Measurements from ENCODE around the gene TOMM70.
"Not testable (repeated sequence)": the region's sequence is repeated elsewhere in the genome, so short reads cannot be mapped to it uniquely, and the experiment has no call there.

TOMM70 gene

DNA sequence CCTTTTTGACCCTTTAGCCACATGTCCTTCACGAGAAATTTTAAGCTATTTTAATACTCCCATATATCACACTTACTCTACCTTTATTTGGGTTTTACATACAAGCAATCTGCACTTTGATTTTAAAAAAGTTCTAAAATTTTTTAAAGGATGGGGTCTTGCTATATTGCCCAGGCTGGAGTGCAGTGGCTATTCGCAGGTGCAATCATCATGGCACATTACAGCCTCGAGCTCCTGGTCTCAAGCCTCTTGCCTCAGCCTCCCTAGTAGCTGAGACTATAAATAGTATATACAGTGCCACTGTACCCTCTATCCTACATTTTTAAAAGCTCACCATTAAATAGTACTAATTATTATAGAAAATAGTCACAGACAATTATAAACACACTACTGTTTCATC is 36.5 kb downstream of the TOMM70 start:
- DNase-seq (ENCODE audit: low spot score) = no peak

DNA sequence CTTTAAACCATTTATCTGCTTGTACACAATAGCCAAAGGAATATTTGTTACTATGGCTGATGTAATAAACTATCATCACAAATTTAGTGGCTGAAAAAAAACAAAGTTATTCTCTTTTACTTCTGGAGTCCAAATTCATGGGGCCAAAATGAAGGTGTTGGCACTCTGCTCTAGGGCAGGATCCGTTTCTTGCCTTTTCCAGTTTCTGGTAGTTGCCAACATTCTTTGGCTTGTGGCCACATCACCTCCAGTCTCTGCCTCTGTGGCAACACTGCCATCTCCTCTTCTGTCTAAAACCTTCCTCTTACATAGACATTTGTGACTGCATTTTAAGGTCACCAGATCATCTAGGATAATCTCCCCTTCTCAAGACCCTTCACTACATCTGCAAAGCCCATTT is 39.0 kb downstream of the TOMM70 start:
- no peak for DNase-seq (ENCODE audit: low spot score)

DNA sequence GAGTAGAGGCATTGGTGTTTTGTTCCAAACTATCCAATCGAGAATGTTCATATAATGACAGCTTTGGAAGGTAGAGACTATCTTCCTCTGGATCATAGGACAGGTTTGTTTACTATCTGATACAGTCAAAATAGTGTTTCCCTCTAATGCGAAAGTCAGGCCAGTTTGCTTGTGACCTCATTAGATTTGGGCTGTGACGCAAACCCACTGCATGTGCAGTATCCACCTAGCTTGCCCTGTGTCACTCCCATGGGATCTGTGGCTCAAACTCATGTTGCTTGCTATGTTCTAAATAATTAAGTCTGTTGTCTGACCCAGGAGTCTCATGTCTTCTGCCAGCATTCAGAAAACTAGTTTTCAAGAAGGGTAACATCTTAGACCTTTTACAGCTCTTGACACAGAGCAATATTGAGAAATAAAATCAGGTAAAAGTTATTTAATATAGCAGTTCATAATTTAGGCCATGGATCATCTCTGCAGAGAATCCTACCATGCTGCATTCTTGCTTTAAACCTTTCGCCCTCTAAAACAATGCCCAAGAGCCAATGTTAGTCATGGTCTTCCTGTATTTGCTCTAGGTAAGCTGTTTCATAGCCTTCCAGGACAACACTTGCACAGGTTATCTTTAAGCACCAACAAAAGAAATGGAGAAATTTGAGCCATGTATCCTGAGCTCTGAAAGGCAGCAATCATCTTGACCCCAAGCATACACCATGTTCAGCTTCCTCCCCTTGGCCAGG is 40.0 kb downstream of the TOMM70 start:
- DNase-seq (ENCODE audit: low spot score) = no peak

DNA sequence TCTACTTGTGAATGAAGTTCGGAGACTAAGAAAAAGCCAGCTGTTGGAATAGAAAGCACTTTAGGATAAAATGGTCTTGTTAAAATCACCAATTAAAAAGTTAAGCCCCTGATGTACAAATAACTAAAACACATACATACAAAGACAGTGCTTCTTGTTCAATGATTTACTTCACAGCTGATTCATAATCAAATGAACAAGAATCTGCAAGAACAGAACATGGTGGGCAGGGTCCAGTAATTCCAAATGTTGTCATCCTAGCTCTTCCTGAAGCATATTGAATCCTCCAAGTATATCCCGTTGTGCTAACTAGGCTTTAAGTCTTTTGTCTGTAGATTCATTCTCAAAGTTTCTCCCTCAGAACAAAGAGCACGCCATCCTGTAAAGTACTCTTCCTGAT is 41.9 kb downstream of the TOMM70 start:
- no peak for DNase-seq (ENCODE audit: low spot score)

DNA sequence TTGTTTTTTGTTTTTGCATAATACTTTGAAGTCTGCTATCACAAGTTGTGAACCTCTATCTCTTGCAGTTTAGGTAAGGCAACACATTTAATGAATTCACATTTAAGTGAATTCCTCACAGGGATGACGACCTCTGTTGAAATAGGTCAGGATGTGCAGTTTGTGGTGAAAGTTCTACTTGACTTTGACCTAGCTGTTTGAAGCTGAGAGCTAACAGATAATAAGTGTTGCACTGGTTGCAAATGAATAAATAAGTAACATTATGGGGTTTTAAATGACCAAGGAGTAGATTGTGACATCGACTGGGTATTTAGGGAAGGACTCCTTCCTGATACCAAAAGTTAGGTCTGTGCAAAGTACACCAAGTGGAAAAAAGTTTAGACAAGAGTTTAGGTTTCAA is 42.5 kb downstream of the TOMM70 start:
- no peak for DNase-seq (ENCODE audit: low spot score)

DNA sequence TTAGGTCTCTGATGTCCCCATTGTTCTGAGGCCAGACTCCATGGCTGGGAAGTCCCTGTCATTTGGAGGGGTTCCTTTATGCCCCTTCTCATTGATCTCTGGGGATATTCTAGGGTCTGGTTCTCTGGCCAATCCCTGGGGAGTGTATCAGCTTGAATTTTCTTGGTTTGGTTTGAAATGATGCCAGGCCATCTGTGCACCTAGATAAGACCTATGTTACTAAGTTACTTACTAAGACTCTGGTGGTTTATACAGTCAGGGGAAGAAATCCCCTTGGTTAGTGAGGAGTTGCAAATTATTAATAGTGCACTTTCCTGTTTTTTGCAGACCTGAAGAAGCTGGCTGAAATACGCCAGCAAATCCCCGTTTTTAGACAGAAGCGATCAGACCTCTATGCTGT is 46.0 kb downstream of the TOMM70 start:
- no peak for DNase-seq (ENCODE audit: low spot score)

DNA sequence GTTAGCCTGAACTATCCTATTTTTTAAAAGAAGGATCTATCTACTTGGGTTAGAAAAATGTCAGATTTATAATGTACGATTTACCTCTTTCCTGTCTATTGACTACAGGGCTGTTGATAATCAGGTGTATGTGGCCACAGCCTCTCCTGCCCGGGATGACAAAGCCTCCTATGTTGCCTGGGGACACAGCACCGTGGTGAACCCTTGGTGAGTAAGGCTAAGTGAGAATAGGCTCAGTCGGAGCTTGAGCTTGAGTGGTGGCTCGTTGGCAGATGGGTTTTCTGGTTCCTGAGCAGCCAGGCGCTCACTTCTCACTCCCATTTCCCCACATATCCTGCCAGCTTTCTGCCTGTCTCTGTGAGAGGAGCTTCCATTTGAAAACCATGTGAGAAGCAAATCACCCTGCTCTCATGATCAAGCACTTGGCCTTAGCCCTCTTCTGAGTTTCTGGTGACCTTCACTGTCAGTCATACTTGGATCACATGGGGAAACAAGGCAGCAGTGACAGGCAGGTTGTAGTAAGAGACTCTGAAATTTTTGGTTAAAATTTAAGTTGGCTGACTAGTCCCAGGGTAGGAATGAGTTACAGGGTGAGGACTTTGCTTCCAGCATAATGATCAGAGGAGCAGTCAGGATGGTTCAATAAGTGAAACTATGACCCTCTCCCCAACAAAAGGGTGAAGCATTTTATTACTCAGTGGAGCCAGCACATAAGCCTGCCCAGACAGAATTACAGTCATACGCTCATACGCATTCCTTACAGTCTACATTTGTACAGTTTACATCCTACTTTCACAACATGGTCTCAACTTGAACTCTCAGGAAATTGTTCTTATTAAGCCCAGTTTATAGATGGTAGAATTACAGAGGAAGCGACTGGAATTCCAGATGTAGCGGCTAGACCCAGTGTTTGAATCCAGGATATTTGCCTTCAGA is 48.3 kb downstream of the TOMM70 start:
- DNase-seq (ENCODE audit: low spot score) = no peak

DNA sequence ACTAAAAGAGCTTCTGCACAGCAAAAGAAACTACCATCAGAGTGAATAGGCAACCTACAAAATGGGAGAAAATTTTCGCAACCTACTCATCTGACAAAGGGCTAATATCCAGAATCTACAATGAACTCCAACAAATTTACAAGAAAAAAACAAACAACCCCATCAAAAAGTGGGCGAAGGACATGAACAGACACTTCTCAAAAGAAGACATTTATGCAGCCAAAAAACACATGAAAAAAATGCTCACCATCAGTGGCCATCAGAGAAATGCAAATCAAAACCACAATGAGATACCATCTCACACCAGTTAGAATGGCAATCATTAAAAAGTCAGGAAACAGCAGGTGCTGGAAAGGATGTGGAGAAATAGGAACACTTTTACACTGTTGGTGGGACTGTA is 49.1 kb downstream of the TOMM70 start:
- not testable (repeated sequence) for DNase-seq (ENCODE audit: low spot score)

DNA sequence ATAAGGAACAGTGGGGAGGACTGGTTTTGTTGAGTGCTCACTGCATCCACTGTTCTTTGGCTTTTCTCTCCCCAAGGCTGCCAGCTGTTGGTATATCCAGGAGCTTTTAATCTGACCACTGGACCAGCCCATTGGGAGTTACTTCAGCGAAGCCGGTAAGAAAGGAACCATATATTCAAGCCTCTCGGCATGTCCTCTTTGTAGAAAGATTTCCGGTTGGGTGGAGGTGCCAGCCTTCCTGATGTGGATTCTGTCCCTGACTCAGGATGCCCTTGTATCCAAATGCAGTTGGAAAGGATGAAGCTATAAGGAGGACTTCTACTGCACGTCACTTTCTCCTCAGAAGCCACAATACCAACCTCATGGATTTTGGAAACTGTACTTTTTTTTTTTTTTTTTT is 52.2 kb downstream of the TOMM70 start:
- no peak for DNase-seq (ENCODE audit: low spot score)

DNA sequence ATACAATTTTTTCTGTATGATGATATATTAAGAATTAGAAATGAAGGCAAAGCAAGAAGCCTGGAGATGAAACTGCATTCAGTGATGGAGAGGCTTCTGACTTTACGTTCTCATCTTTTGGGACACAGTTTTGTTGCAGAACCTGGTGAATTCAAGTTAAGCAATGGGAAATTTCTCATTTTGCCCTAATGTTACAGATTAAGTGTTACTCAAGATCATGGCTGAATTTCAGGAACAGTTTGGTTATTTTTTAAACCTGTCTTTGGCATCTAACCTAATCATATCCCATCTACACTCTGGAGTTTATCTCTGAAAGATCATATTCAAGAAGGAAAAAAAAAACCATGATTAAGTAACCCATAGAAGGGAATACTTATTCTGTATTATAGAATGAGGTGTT is 60.4 kb downstream of the TOMM70 start:
- DNase-seq (ENCODE audit: low spot score) = no peak

DNA sequence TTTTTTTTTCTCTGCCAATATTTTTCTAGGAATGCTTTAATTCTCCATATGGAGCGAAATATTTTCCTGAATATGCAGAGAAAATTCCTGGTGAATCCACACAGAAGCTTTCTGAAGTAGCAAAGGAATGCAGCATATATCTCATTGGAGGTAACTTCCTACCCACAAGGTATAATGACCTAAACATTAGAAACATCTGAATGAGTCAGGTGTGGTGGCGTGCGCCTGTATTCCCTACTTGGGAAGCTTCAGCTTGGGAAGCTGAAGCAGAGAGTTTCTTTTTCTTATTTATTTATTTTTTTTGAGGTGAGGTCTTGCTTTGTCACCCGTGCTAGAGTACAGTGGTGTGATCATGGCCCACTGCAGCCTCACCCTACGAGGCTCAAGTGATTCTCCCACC is 61.1 kb downstream of the TOMM70 start:
- no peak for DNase-seq (ENCODE audit: low spot score)

DNA sequence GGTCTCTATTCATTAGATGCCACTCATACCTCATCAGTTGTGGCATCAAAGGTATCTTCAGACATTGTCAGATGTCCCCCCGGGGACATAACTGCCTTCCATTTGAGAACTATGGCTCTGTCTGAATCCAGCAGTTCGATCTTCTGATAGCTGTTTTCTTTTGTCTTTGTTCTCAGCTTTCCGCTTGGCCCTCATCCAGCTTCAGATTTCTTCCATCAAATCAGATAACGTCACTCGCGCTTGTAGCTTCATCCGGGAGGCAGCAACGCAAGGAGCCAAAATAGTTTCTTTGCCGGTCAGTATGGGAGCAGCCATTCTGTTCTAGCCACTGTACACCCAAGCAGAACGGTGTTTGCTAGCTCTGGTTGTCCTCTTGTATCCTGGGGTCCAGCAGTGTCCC is 62.0 kb downstream of the TOMM70 start:
- no peak for DNase-seq (ENCODE audit: low spot score)

DNA sequence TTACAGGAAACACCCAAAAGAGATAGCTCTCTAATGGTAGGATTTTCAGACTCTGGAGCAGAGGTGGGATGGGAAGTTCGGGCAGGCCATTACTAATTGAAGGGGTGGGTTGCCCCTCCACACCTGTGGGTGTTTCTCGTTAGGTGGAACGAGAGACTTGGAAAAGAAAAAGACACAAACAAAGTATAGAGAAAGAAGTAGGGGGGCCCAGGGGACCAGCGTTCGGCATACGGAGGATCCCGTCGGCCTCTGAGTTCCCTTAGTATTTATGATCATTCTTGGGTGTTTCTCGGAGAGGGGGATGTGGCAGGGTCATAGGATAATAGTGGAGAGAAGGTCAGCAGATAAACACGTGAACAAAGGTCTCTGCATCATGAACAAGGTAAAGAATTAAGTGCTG is 64.7 kb downstream of the TOMM70 start:
- not testable (repeated sequence) for DNase-seq (ENCODE audit: low spot score)

DNA sequence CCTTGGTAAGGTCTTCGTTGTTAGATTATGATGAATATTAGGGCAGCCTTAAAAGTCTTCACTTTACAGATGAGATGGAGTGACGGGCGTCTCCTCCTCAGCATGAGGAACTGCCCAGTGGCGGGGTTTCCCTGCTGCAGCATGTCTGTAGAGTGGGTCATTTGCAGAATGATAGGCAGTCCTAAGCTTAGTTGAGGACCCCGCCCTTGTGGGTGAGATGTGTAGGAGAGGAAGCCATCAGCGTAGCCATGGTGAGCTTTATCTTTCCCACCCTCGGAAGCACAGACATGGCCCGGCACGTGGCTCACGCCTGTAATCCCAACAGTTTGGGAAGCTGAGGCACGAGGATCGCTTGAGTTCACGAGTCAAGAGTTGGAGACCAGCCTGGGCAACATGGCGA is 65.5 kb downstream of the TOMM70 start:
- peak; percentile 13 for DNase-seq (ENCODE audit: low spot score)

DNA sequence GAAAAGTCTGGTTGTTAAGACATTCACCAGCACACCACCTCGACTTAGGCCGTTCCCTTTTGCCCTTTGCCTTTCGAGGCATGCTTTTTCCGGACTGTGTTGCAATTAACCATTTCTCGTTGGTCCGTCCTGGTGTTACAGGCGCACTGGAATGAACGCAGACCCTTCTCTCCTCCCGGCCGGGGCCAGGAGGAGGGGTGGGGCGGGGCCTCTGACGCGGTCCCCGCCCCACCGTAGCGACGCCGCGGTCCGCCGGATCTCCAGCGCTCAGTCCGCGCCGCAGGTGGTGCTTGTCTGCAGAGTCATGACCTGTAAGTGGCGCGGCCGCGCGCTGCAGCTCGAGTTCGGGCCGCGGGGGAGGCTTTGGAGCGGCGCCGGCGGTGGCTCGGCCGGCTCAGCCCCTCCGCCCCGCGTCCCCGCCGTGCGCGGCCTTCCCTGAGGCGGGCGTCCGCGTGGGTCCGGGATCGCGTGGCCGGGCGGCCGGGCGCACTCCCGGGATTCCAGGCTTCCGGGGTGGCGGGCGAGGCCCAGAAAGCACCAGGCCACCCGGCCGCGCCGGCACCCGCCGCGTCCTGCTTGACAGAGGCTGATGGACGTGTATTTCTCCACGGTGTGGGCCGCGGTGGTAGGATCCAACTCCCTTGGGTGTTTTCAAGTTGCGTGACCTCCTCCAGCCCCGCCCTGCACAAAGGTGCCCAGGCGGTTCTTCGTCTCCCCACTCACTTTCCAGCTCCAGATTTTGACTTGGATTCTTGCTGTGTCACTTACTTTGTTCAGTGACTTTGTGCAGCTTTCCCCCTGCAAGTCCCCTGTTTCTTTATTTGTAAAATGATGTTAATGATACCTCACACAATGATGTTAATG is 66.2 kb downstream of the TOMM70 start, which contains the start of gene NIT2:
Gene NIT2 (plus strand): TSS at position 270 of the 864 bp plus-strand sequence. CDS start 35 bp downstream, at position 305.
- peak; percentile 75 for DNase-seq (ENCODE audit: low spot score)

DNA sequence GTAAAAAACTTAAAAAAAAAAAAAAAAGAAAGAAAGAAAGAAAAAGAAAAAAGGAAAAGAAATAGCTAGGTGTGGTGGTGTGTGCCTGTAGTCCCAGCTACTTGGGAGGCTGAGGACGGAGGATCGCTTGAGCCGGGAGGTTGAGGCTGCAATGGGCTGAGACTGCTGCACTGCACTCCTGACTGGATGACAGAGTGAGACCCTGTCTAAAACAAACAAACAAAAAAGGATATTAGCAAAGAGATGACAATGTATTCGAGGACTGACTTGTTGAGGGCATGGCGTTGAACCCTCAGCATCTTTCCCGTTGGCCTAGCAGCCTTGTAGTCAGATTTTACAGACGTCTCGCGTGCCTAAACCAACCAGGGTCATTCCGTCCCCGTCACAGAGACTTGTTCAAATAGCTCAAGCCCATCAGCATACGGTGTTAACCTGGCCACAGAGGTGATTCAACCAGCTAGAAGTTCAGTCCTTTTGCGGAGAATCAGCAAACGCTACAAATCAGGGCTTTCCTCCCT is 66.9 kb downstream of the TOMM70 start:
- no peak for DNase-seq (ENCODE audit: low spot score)

DNA sequence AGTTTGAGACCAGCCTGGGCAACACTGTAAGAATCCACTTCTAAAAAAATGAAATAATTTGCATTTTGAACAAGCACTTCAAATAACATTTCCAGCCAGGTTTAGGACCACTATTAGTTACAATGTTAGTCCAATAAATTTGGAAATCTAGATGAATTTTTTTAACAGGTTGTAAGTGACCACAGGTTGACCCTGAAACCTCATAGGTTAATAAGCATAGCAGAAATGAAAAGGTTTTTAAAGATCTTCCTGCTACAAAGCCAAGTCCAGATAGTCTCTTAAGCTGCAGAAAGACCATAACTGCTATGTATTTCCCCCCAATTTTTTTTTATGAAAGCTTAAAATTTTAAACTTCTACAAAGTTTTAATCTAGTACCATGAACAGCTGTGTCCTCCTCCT is 67.8 kb downstream of the TOMM70 start:
- DNase-seq (ENCODE audit: low spot score) = no peak

DNA sequence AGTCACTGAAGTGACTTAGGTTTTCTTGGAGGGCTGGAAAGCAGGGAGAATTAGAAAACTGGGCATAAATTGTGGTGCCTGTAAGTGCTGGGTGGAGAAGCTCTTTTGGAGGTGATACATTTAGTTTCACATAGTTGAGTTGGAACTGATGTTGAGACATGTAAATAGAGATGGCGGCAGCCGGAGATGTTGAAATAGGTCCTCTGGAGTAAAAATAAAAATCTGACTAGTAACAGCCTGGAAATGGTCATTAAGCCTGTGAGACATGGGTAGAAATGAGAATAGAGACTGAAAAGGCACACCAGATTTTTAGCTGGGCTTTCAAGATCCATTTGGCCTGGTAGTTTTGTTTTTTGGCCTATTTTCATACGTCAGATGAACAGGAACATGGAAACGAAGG is 69.2 kb downstream of the TOMM70 start:
- DNase-seq (ENCODE audit: low spot score) = no peak

DNA sequence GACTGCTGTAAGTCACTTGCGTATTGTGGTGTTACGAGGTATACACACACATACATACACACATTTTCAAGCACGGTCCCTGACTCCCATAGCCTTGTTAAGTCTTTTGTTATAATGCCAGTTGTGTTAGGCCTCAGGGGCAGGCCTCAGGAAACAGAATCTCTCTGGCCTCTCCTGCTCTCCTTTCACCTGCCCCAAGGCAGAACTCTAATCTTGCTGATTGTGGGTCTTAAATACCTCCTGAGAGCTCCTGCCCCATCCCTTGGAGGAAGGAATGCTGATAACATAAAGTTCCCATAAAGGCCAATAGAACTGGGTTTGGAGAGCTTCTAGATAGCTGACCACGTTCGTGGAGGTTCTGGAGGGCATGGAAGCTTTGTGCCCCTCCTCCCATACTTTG is 70.2 kb downstream of the TOMM70 start:
- DNase-seq (ENCODE audit: low spot score) = no peak

DNA sequence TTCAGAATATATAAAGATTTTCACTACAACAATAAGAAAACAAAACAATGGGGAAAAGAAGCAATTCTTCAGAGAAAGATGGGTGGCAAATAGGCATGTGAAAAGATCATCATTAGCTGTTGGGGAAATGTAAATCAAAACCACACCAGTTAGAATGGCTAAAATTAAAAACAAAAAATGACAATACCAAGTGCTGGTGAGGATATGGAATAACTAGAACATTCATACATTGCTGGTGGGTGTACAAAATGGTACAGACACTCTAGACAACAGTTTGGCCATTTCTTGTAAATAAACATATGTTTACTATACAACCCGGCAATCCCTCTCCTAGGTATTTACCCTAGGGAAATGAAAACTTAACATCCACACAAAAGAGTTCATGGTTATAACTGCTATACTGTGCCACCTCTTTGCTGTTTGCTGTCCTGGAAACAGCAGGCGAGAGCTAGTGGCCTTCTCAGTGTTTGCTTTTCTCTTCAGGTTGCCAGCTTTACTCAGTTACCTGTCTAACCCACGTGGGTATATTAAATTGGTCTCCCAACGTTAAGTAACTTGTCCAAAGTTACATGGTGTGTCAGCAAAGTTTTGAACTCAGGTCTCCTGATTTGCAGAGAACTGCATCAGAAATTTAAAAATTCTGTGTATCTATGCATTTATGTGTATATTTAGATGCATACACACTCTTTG is 70.9 kb downstream of the TOMM70 start:
- DNase-seq (ENCODE audit: low spot score) = no peak

DNA sequence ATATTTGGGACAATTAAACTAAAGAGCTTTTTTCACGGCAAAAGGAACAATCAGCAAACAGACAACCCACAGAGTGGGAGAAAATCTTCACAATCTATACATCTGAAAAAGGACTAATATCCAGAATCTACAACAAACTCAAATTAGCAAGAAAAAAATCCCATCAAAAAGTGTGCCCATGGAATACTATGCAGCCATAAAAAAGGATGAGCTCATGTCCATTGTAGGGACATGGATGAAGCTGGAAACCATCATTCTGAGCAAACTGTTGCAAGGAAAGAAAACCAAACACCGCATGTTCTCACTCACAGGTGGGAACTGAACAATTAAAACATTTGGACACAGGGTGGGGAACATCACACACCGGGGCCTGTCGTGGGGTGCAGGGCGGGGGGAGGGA is 73.5 kb downstream of the TOMM70 start:
- DNase-seq (ENCODE audit: low spot score) = not testable (repeated sequence)
